H7 (cell line): Measurements from ENCODE around the gene ZNF665. TPM values are rescaled to one million over a fixed set of nuclear protein-coding genes. Genes with fewer than 3 reads are reported as not detected.
"Not testable (repeated sequence)": the region's sequence is repeated elsewhere in the genome, so short reads cannot be mapped to it uniquely, and the experiment has no call there.

Experiments
- DNase-seq: peaks from one replicate; pipeline ENCODE4 v3.0.0; 2012
- H3K27me3 ChIP-seq: 2 replicates; pipeline ENCODE4 v1.6.0; 2011; ENCODE audit warnings: mild to moderate bottlenecking, low read length; ENCODE audit not compliant: control insufficient read depth, insufficient read depth
- H3K36me3 ChIP-seq: replicated peaks from 2 replicates; pipeline ENCODE4 v1.5.1; 2011; ENCODE audit warnings: low read length; ENCODE audit not compliant: control insufficient read depth, insufficient read depth
- H3K4me3 ChIP-seq: 2 replicates; pipeline ENCODE4 v1.5.1; 2011; ENCODE audit warnings: low read depth, mild to moderate bottlenecking, control low read depth, low read length, moderate library complexity; ENCODE audit not compliant: insufficient read depth
- total RNA-seq: library from RNA; depleted of rRNA; stranded (reverse); fragments of >200 nt; shearing (Covaris generic); gene quantifications from 2 replicates; pipeline ENCODE4 v1.2.3, GENCODE V29; 2014; rRNA removed

Gene ZNF665
- total RNA-seq, 1 experiment from 2014 or later: 3.9 TPM

DNA sequence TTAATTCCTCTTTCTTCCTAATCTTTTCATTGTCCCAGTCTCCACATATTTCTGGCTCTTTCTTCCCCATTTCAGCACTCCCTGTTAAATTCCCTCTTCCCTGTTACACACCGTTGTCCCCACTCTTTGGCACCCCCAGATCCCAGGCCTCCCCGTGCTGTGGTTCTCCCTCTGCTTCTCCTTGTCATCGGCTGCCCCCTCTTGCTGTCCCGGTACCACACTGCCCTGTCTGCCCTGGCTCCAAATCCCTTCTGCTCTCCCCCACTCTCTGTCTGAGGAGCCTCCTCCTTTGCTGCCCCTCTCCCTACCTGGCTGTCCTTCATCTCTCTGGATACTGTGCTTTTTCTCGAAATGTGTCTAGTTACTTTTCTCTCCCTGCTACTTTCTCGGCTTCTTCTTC, 61.4 kb downstream of the ZNF665 start:
- Histone ChIP-seq H3K36me3 (no peaks in the 10 kb centered on the region), H3K4me3 (peak overlapping the region; percentile 80; the same call in 1 of the 2 replicates), H3K27me3 (peaks cover 9% of the 10 kb centered on the region)
- DNase-seq: peak; percentile 24

DNA sequence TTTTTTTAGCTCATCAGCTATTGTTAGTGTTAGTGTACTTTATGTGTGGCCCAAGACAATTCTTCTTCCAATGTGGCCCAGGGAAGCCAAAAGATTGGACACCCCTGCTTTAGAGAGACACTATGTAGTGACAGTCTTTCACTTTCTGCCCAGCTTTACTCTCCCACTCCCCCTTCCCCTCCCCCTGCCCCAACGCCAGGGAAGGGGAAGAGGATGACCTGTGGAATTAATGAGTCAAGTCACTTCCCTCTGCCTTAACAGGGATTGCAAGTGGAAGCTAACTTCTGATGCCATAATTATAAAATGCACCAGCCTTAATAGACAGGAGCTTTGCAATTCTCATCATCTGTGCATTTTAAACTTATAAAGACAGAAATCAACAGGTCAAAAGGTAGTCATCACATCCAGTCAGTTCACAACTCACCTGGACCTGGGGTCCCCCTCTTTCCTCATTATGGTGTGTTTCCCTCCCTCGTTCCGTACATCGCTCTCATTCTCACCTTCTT, 62.0 kb downstream of the ZNF665 start:
- peaks cover 9% of the 10 kb centered on the region for H3K27me3 ChIP-seq
- no peak for DNase-seq
- H3K36me3 ChIP-seq: no peaks in the 10 kb centered on the region
- no peak overlapping the region for H3K4me3 ChIP-seq

DNA sequence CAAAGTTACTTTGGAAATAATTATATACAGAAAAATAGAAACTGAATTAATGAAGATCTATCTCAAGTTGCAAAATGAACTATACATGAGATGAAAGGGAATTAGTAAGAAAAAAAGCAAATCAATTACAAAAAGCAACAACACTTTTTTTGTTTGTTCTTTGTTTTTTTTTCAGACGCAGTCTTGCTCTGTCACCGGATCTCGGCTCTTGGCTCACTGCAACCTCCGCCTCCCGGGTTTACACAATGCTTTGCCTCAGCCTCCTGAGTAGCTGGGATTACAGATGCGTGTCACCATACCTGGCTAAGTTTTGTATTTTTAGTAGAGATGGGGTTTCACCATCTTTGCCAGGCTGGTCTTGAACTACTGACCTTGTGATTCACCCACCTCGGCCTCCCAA, 62.7 kb downstream of the ZNF665 start:
- no peaks in the 10 kb centered on the region for H3K36me3 ChIP-seq
- peaks cover 9% of the 10 kb centered on the region for H3K27me3 ChIP-seq
- DNase-seq: no peak
- no peak overlapping the region for H3K4me3 ChIP-seq

DNA sequence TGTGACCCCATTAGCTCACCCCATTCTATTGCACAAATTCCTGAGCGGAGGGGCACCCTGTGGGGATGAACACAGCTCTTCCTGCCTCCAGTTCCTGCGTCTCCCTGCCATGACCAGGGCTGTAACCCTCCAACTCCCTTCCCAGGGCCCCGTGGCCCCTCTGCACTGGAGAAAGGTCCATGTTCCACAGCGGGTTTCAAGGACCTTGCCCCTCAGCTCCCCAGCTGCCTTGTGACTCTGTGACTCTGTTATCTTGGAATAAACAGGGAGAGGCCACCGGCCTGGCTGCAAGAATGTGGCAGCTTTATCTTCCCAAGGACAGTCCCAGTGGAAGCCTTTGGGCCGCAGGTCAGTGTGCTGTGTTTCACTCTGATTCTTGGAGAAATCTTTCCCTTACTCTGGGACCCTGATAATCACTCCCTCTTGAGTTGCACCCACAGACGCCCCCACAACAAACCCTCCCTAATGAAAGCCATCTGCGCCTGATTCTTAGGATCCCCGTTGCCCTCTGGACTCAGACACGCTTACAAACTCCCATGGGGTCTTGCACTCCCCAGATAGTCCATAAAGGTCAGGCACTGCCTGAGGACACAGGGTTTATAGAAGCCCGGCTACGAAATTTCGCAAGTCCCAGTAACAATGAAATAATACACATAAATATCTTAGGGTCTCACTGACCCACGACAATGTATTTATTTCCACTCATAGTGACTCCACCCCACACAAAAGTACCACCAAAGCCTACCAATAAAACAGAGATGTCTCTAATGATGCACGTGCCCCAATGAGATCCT, 66.2 kb downstream of the ZNF665 start:
- not testable (repeated sequence) for H3K36me3 ChIP-seq, H3K4me3 ChIP-seq, DNase-seq, H3K27me3 ChIP-seq

DNA sequence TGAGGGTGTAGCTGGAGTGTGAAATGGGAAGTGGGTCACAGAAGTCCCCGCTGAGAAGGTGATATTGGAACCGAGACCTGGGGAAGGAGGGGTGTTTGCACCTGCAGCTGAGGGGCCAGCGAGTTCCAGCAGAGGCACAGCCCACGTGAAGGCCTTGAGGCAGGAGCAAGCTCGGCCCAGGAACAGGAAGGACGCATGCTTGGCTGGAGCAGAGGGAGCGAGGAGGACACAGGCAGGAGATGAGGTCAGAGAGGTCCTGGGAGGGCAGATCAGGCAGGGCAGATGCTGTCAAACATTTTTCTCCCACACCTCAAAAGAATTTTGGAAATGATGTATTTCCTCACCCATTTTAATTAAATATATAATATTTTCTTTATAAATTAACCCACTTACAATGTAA, 69.8 kb downstream of the ZNF665 start:
- DNase-seq: no peak
- Histone ChIP-seq H3K4me3 (no peak overlapping the region), H3K27me3 (no peaks in the 10 kb centered on the region), H3K36me3 (no peaks in the 10 kb centered on the region; the same call in 1 of the 2 replicates)

Other genes with a start within 250 kb of the ZNF665 start
- gene ZNF816, start 230.5 kb downstream of the ZNF665 start, total RNA-seq: 14.8 and 22.2 TPM in 2 replicates
- gene ERVV-1, start 179.4 kb downstream of the ZNF665 start, total RNA-seq: 0.17 and 0.33 TPM in 2 replicates
- gene ERVV-2, start 148.6 kb downstream of the ZNF665 start, total RNA-seq: 0.14 and 1.1 TPM in 2 replicates
- gene ZNF160, start 89.9 kb downstream of the ZNF665 start, total RNA-seq: 21.6 and 48.7 TPM in 2 replicates
- 5.5 and 9.6 TPM in 2 replicates for gene ZNF415, start 60.4 kb downstream of the ZNF665 start, total RNA-seq
- 7.1 and 9.7 TPM in 2 replicates for gene ZNF347, start 34.3 kb downstream of the ZNF665 start, total RNA-seq
- 1.00 and 1.0 TPM in 2 replicates for gene ZNF677, start 61.5 kb upstream of the ZNF665 start, total RNA-seq
- gene VN1R2, start 64.9 kb upstream of the ZNF665 start, total RNA-seq: not detected in 2 replicates
- not detected in 2 replicates for gene VN1R4, start 74.4 kb upstream of the ZNF665 start, total RNA-seq
- gene ZNF845, start 140.4 kb upstream of the ZNF665 start, total RNA-seq: 9.9 and 17.1 TPM in 2 replicates
- gene ZNF525, start 172.3 kb upstream of the ZNF665 start, total RNA-seq: 11.3 and 23.6 TPM in 2 replicates
- 12.4 and 14.4 TPM in 2 replicates for gene ZNF765, start 201.8 kb upstream of the ZNF665 start, total RNA-seq
- gene ZNF761, start 238.6 kb upstream of the ZNF665 start, total RNA-seq: 29.7 and 44.9 TPM in 2 replicates